ENCODE measurements around the gene KLHL25.
"Not testable (repeated sequence)": the region's sequence is repeated elsewhere in the genome, so short reads cannot be mapped to it uniquely, and the experiment has no call there.

The KLHL25 gene

DNA sequence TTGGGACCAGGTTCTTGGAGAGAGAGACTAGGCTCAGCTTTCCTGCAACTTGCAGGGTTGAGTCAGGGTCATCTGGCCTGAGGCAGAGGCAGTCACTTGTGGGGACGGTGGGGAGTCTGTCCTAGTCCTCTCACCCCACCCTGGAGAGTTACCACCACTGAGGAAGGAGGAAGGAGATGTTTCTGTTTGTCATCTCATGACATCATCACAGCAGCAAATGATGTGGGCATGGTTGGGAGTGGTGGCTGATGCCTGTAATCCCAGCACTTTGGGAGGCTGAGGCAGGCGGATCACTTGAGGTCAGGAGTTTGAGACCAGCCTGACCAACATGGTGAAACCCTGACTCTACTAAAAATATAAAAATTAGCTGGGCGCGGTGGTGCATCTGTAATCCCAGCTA is 35.0 kb upstream of the KLHL25 start:
- H3K27ac ChIP-seq (ENCODE audit: low read length); H3K4me3 ChIP-seq (ENCODE audit: low read length in 2 of 2); H3K9me3 ChIP-seq (ENCODE audit: control insufficient read depth in 2 of 2, low read length in 2 of 2); H3K27me3 ChIP-seq (ENCODE audit: control insufficient read depth in 1 of 2, insufficient read depth in 2 of 2, low read length in 2 of 2); H3K36me3 ChIP-seq (ENCODE audit: control insufficient read depth in 2 of 2, insufficient read depth in 2 of 2, low read length in 2 of 2); H3K4me1 ChIP-seq (ENCODE audit: control insufficient read depth, insufficient read depth, low read length); H3K9ac ChIP-seq (ENCODE audit: low read length in 2 of 2): not testable (repeated sequence)

DNA sequence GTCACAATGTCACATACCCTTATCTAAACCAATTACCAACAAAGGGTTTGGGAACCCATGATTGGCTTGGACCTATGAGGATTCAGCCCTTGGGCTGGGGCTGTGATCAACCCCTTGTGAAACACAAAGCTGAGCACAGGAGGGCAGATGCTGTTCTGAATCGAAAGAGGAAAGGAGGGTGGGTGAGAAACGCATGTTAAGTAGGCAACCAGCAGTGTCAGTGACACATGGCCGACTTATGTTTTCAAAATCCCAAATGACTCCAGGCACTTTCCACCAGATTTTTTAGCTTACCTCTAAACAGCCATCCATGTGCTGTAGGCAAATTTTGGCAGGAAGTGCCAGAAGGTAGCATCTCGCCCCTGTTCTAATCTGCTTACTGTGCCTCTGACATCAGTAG is 34.1 kb upstream of the KLHL25 start:
- no peaks in the 10 kb centered on the region for H3K9me3 ChIP-seq (ENCODE audit: control insufficient read depth in 2 of 2, low read length in 2 of 2)
- H3K27ac ChIP-seq (ENCODE audit: low read length): no peak overlapping the region
- no peak overlapping the region for H3K9ac ChIP-seq (ENCODE audit: low read length in 2 of 2)
- no peak overlapping the region for H3K4me3 ChIP-seq (ENCODE audit: low read length in 2 of 2)
- no peaks in the 10 kb centered on the region for H3K36me3 ChIP-seq (ENCODE audit: control insufficient read depth in 2 of 2, insufficient read depth in 2 of 2, low read length in 2 of 2)
- no peaks in the 10 kb centered on the region for H3K4me1 ChIP-seq (ENCODE audit: control insufficient read depth, insufficient read depth, low read length)
- no peaks in the 10 kb centered on the region for H3K27me3 ChIP-seq (ENCODE audit: control insufficient read depth in 1 of 2, insufficient read depth in 2 of 2, low read length in 2 of 2)

DNA sequence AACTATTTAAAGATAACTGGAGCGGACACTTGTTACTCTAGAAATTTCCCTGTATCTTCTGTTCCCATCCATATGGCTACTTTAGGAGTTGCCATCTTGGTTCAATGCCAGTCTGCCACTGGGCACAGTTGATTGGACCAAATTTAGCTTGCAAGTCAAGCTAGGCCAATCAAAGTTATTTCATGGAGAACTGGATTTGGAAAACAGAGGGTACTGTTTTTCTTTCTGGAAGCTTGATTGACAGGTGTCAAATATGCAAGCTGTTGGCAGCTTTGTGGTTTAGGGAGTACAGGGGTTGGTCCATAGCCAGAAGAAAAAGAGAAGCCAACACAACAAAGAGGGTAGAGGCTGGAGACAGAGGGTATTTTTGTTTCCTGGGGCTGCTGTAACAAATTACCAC is 33.4 kb upstream of the KLHL25 start:
- no peaks in the 10 kb centered on the region for H3K4me1 ChIP-seq (ENCODE audit: control insufficient read depth, insufficient read depth, low read length)
- H3K27ac ChIP-seq (ENCODE audit: low read length): no peak overlapping the region
- no peak overlapping the region for H3K4me3 ChIP-seq (ENCODE audit: low read length in 2 of 2)
- no peaks in the 10 kb centered on the region for H3K27me3 ChIP-seq (ENCODE audit: control insufficient read depth in 1 of 2, insufficient read depth in 2 of 2, low read length in 2 of 2)
- H3K9me3 ChIP-seq (ENCODE audit: control insufficient read depth in 2 of 2, low read length in 2 of 2): no peaks in the 10 kb centered on the region
- H3K9ac ChIP-seq (ENCODE audit: low read length in 2 of 2): no peak overlapping the region
- H3K36me3 ChIP-seq (ENCODE audit: control insufficient read depth in 2 of 2, insufficient read depth in 2 of 2, low read length in 2 of 2): no peaks in the 10 kb centered on the region

DNA sequence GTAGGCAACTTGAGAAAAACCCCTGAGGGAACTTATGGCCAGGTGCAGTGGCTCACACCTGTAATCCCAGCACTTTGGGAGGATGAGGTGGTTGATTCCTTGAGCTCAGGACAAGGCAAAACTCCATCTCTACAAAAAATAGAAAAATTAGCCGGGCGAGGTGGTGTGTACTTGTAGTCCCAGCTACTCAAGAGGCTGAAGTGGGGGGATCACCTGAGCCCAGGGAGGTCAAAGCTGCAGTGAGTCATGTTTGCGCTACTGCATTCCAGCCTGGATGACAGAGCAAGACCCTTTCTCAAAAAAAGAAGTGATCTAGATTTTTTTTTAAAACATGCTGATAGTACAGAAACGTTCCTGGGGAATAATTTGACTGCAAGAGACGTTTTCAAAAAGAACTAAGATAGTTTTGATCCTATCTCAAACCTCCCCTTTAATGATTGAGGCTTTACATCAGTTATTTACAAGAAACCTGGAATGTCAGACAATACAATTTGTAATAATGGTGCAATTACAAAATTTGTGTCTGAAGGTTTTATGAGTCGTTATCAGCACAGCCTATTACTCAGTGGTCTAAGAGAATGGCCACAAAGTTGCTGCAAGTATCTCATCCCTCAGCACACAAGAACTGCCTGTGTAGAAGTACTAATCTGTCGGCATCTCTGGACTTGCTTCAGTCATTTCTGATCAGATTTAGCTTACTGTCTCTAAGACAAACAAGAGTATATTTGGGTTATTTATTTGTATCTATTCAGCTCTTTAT is 32.2 kb upstream of the KLHL25 start:
- Histone ChIP-seq H3K4me3 (ENCODE audit: low read length in 2 of 2) (no peak overlapping the region), H3K4me1 (ENCODE audit: control insufficient read depth, insufficient read depth, low read length) (no peaks in the 10 kb centered on the region), H3K36me3 (ENCODE audit: control insufficient read depth in 2 of 2, insufficient read depth in 2 of 2, low read length in 2 of 2) (no peaks in the 10 kb centered on the region), H3K27ac (ENCODE audit: low read length) (no peak overlapping the region), H3K27me3 (ENCODE audit: control insufficient read depth in 1 of 2, insufficient read depth in 2 of 2, low read length in 2 of 2) (no peaks in the 10 kb centered on the region), H3K9me3 (ENCODE audit: control insufficient read depth in 2 of 2, low read length in 2 of 2) (no peaks in the 10 kb centered on the region), H3K9ac (ENCODE audit: low read length in 2 of 2) (no peak overlapping the region)

DNA sequence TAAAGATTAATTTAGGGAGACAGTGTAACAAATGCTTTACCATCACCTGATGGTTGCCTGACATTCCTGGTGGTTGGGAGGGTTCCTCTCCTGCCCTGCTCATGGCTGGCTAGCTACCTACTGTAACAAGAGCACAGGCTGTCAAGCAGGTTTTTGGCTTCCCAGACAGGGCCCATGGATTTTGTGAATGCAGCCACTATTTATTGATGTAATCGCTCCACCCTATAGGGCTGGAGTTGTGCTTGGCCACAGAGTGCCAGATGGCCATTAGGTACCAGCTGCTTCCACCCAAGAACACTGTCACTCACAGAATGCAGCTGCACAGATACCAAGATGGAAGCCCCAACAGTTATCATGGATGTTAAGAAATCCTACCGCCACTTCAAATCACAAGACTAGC is 31.0 kb upstream of the KLHL25 start:
- Histone ChIP-seq H3K4me1 (ENCODE audit: control insufficient read depth, insufficient read depth, low read length) (no peaks in the 10 kb centered on the region), H3K9me3 (ENCODE audit: control insufficient read depth in 2 of 2, low read length in 2 of 2) (no peaks in the 10 kb centered on the region), H3K27ac (ENCODE audit: low read length) (no peak overlapping the region), H3K9ac (ENCODE audit: low read length in 2 of 2) (no peak overlapping the region), H3K27me3 (ENCODE audit: control insufficient read depth in 1 of 2, insufficient read depth in 2 of 2, low read length in 2 of 2) (no peaks in the 10 kb centered on the region), H3K4me3 (ENCODE audit: low read length in 2 of 2) (no peak overlapping the region), H3K36me3 (ENCODE audit: control insufficient read depth in 2 of 2, insufficient read depth in 2 of 2, low read length in 2 of 2) (no peaks in the 10 kb centered on the region)

DNA sequence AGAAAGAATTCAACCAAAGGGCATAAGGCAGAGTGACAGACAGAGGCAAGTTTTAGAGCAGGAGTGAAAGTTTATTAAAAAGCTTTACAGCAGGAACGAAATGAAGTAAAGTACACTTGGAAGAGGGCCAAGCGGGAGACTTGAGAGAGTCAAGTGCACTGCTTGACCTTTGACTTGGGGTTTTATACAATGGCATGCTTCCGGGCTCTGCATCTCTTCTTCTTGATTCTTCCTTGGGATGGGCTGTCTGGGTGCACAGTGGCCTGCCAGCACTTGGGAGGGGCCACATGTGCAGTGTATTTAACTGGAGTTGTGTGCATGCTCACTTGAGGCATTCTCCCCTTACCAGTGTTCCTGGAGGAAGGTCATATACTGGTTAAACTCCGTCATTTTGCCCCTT is 30.4 kb upstream of the KLHL25 start:
- H3K4me1 ChIP-seq (ENCODE audit: control insufficient read depth, insufficient read depth, low read length): no peaks in the 10 kb centered on the region

DNA sequence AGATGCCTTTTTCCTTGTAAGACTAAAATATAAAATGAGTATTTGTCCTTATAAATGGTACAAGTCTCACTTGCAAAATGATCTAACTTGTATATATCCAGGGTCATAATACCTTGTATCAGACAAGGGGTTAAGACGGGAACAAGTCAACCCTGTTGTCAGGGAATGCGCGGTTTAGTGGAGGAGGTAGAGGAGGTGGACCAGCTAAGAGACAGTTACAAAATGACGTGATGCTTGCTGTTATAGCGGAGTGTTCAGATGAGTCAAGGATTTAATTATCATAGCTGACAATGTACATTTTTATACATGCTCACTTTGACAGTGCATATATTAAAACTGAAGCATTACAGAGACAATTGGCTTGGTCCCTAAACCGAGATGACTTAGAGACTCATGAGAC is 26.8 kb upstream of the KLHL25 start:
- Histone ChIP-seq H3K4me3 (ENCODE audit: low read length in 2 of 2) (no peak overlapping the region), H3K9ac (ENCODE audit: low read length in 2 of 2) (no peak overlapping the region), H3K27ac (ENCODE audit: low read length) (no peak overlapping the region), H3K36me3 (ENCODE audit: control insufficient read depth in 2 of 2, insufficient read depth in 2 of 2, low read length in 2 of 2) (no peaks in the 10 kb centered on the region), H3K9me3 (ENCODE audit: control insufficient read depth in 2 of 2, low read length in 2 of 2) (no peaks in the 10 kb centered on the region), H3K4me1 (ENCODE audit: control insufficient read depth, insufficient read depth, low read length) (no peaks in the 10 kb centered on the region), H3K27me3 (ENCODE audit: control insufficient read depth in 1 of 2, insufficient read depth in 2 of 2, low read length in 2 of 2) (no peaks in the 10 kb centered on the region)

More for the DNA sequence above, 30.4 kb upstream of the KLHL25 start:
- no peaks in the 10 kb centered on the region for H3K36me3 ChIP-seq (ENCODE audit: control insufficient read depth in 2 of 2, insufficient read depth in 2 of 2, low read length in 2 of 2)
- no peaks in the 10 kb centered on the region for H3K9me3 ChIP-seq (ENCODE audit: control insufficient read depth in 2 of 2, low read length in 2 of 2)
- no peaks in the 10 kb centered on the region for H3K27me3 ChIP-seq (ENCODE audit: control insufficient read depth in 1 of 2, insufficient read depth in 2 of 2, low read length in 2 of 2)
- H3K9ac ChIP-seq (ENCODE audit: low read length in 2 of 2): no peak overlapping the region
- no peak overlapping the region for H3K27ac ChIP-seq (ENCODE audit: low read length)
- no peak overlapping the region for H3K4me3 ChIP-seq (ENCODE audit: low read length in 2 of 2)

DNA sequence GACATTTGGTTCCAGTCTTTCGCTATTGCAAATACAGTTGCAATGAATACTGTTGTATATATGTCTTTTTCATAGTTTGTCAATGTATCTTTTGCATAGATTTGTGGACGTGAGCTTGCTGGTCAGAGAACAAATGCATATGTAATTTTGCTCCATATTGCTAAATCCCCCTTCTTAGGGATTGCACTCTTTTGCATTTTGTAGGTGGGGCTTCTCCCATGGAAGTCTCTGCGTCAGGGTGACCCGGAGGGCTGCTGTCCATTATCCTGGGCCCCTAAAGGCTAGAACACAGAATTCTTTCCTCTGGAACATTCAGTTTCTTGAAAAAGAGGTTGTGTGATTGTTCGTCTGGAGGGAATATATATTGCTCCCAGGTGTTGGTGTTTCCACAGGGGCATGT is 25.2 kb upstream of the KLHL25 start:
- Histone ChIP-seq H3K9me3 (ENCODE audit: control insufficient read depth in 2 of 2, low read length in 2 of 2) (no peaks in the 10 kb centered on the region), H3K36me3 (ENCODE audit: control insufficient read depth in 2 of 2, insufficient read depth in 2 of 2, low read length in 2 of 2) (no peaks in the 10 kb centered on the region), H3K4me3 (ENCODE audit: low read length in 2 of 2) (no peak overlapping the region), H3K4me1 (ENCODE audit: control insufficient read depth, insufficient read depth, low read length) (no peaks in the 10 kb centered on the region), H3K27ac (ENCODE audit: low read length) (no peak overlapping the region), H3K9ac (ENCODE audit: low read length in 2 of 2) (no peak overlapping the region), H3K27me3 (ENCODE audit: control insufficient read depth in 1 of 2, insufficient read depth in 2 of 2, low read length in 2 of 2) (no peaks in the 10 kb centered on the region)

DNA sequence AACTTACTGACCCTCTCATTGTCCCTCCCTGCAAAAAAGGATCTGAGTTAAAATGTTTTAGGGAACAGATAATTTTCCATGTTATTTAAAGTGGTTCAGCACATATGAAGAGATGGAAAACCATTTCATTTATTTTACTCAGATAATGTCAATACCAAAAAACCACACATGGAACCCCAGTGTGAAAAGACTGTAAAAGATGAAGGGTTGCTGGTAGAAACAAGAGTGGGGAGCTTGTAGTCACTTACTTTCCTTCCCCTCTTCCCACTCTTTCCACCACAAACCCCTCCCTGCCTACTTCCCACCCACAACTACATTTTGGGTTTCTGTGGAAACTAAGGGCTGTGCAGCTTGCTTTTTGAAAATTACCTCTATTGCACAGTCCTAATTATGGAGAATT is 18.5 kb upstream of the KLHL25 start:
- H3K27me3 ChIP-seq (ENCODE audit: control insufficient read depth in 1 of 2, insufficient read depth in 2 of 2, low read length in 2 of 2): no peaks in the 10 kb centered on the region
- no peak overlapping the region for H3K9ac ChIP-seq (ENCODE audit: low read length in 2 of 2)
- H3K27ac ChIP-seq (ENCODE audit: low read length): no peak overlapping the region
- no peak overlapping the region for H3K4me3 ChIP-seq (ENCODE audit: low read length in 2 of 2)
- no peaks in the 10 kb centered on the region for H3K9me3 ChIP-seq (ENCODE audit: control insufficient read depth in 2 of 2, low read length in 2 of 2)
- H3K4me1 ChIP-seq (ENCODE audit: control insufficient read depth, insufficient read depth, low read length): no peaks in the 10 kb centered on the region
- H3K36me3 ChIP-seq (ENCODE audit: control insufficient read depth in 2 of 2, insufficient read depth in 2 of 2, low read length in 2 of 2): no peaks in the 10 kb centered on the region

DNA sequence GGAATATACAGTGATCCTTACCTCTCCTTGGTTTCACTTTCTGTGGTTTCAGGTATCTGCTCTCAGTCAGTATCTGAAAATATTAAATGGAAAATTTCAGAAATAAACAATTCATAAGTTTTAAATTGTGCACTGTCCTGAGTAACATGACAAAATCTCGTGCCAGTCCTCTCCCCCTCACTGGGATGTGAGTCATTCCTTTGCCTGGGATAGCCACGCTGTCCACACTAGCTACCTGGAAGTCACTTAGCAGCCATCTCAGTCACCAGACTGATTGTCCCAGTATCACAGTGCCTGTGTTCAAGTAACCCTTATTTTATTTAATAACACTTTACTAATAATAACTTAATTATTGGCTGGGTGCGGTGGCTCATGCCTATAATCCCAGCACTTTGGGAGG is 15.3 kb upstream of the KLHL25 start:
- Histone ChIP-seq H3K4me3 (ENCODE audit: low read length in 2 of 2) (no peak overlapping the region), H3K27ac (ENCODE audit: low read length) (no peak overlapping the region), H3K4me1 (ENCODE audit: control insufficient read depth, insufficient read depth, low read length) (no peaks in the 10 kb centered on the region), H3K27me3 (ENCODE audit: control insufficient read depth in 1 of 2, insufficient read depth in 2 of 2, low read length in 2 of 2) (no peaks in the 10 kb centered on the region), H3K36me3 (ENCODE audit: control insufficient read depth in 2 of 2, insufficient read depth in 2 of 2, low read length in 2 of 2) (no peaks in the 10 kb centered on the region), H3K9ac (ENCODE audit: low read length in 2 of 2) (no peak overlapping the region), H3K9me3 (ENCODE audit: control insufficient read depth in 2 of 2, low read length in 2 of 2) (no peaks in the 10 kb centered on the region)

DNA sequence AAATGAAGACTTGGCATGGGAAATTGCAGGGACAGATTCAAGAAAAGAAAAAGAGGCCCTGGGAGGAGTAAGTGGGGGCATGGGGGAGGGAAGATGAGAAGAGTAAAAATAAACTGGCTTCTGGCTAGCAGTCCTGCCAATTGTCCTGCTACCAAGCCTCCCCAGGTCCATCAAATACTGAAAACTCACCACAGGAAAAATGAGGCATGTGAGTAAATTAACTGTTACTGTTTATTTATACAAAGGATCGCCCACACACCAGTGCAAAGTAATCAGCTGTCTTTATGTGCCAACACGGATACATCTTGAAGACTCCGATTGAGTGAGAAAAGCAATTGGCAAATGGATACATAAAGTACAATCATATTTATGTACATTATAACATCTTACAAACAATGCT is 10.7 kb upstream of the KLHL25 start:
- H3K27ac ChIP-seq (ENCODE audit: low read length): no peak overlapping the region
- H3K4me1 ChIP-seq (ENCODE audit: control insufficient read depth, insufficient read depth, low read length): peaks cover 5% of the 10 kb centered on the region
- no peak overlapping the region for H3K4me3 ChIP-seq (ENCODE audit: low read length in 2 of 2)
- H3K9me3 ChIP-seq (ENCODE audit: control insufficient read depth in 2 of 2, low read length in 2 of 2): no peaks in the 10 kb centered on the region
- H3K36me3 ChIP-seq (ENCODE audit: control insufficient read depth in 2 of 2, insufficient read depth in 2 of 2, low read length in 2 of 2): no peaks in the 10 kb centered on the region
- no peak overlapping the region for H3K9ac ChIP-seq (ENCODE audit: low read length in 2 of 2)
- no peaks in the 10 kb centered on the region for H3K27me3 ChIP-seq (ENCODE audit: control insufficient read depth in 1 of 2, insufficient read depth in 2 of 2, low read length in 2 of 2)

Data from stomach smooth muscle (tissue), 2 donors.